Stimulated activated CD8-positive, alpha-beta memory T cell treated with anti-CD3 and anti-CD28 coated beads, Interleukin-7, amount 100 ng/mL, for 24 hours (primary cell): ENCODE data around the gene FOXG1.

Source experiments
- DNase-seq: peaks from one replicate; pipeline ENCODE4 v3.0.0-alpha.2; 2020; ENCODE audit warnings: low read depth

FOXG1 gene

GRCh38 chr14:28761438-28762291, 4.9 kb upstream of the FOXG1 start:
- no peak for DNase-seq

- DNase-seq: no peak
These were observed 4.2 kb upstream of the FOXG1 start for GRCh38 chr14:28762303-28762954.

GRCh38 chr14:28762955-28763326, 3.6 kb upstream of the FOXG1 start:
- DNase-seq: no peak

DNA sequence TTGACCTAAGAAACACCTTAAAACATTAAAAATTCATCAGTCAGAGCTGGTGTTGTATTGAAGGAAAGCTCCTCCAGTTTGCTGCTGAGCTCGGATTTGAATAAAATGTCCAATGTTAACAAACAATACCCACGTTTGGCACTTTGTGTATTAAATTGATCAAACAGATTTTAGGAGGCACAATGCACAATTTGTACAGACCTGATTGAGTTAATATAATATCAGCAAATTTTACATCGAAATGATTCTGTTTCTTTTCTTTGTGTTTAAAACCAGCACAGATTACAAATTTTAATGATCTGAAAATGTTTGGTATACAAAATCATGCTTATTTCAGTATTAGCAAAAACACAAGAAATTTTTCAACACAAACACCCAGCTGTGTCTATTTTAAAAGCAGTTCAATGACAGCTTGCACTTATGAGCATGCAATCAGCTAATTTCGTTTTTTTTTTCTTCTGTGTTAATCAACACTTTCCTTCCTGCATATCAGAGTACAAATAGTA, 2.8 kb upstream of the FOXG1 start:
- DNase-seq: no peak

GRCh38 chr14:28764257-28765160, 2.1 kb upstream of the FOXG1 start:
- no peak for DNase-seq

DNA sequence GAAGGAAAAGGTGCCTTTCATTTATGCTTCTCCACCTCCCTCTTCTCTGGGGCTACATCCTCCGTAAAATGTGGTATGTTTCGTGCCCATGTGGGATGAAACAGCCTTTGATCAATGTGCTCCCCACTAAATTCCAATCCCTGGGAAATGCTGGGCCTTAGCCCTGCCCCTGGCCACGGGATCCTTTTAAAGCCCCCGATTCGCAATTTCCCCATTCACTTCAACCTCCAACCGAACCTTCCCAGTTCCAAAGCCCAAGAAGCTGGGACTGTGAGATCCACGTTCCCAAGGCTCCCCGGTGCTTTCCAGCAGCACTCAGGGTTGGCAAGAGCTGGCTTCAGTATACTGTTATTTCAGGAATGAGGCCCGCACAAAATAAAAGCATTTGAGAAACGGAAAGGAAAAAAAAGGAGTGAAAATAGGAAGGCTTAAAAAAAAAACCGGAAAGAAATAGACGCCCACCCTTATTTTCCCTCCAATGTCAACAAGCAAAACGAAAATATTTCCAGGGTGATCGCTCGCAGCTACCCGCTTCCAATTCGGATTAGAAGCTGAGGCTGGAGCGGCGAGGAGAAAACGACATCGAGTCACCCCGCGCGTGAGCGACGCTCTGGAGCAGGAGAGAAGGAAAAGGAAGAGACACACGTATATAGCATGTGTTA, 1.3 kb upstream of the FOXG1 start:
- DNase-seq: no peak

DNA sequence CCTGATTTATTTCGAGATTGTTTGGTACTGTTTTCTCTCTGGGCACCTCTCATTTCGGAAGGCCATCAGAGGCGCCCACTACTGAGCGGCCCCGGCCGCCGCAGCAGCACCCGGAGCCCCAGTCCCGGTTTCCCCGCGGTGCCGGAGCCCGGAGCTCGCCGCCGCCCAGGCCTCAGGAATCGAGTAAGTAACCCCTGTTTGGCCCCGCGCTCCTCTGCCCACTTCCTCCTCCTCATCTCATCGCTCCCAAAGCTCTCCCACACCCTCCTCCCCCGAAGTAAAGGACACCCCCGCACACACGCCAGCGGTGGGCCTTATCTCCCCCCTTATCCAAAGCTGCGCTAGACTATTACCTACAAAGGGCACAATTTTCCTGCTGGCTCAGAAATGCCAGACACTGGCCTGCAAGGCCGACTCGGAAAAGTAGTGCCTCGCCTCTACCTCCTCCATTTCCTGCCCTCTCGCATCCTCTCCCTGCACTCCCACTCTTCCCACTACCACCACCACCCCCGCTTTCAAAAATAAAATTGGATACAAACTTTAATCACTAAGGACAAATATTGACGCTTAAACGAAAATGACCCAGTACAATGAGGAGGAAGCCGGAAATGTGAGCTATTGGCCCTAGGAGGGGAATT, 637 bp upstream of the FOXG1 start:
- no peak for DNase-seq

DNA sequence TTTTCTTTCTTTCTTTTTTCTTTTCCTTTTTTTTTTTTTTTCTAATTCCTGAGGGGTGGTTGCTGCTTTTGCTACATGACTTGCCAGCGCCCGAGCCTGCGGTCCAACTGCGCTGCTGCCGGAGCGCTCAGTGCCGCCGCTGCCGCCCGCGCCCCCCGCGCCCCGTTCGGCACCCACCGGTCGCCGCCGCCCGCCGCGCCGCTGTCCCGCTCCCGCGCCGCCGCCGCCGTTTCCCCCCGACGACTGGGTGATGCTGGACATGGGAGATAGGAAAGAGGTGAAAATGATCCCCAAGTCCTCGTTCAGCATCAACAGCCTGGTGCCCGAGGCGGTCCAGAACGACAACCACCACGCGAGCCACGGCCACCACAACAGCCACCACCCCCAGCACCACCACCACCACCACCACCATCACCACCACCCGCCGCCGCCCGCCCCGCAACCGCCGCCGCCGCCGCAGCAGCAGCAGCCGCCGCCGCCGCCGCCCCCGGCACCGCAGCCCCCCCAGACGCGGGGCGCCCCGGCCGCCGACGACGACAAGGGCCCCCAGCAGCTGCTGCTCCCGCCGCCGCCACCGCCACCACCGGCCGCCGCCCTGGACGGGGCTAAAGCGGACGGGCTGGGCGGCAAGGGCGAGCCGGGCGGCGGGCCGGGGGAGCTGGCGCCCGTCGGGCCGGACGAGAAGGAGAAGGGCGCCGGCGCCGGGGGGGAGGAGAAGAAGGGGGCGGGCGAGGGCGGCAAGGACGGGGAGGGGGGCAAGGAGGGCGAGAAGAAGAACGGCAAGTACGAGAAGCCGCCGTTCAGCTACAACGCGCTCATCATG, 654 bp downstream of the FOXG1 start:
- DNase-seq: no peak

GRCh38 chr14:28767853-28768741, 1.5 kb downstream of the FOXG1 start:
- DNase-seq: no peak

DNA sequence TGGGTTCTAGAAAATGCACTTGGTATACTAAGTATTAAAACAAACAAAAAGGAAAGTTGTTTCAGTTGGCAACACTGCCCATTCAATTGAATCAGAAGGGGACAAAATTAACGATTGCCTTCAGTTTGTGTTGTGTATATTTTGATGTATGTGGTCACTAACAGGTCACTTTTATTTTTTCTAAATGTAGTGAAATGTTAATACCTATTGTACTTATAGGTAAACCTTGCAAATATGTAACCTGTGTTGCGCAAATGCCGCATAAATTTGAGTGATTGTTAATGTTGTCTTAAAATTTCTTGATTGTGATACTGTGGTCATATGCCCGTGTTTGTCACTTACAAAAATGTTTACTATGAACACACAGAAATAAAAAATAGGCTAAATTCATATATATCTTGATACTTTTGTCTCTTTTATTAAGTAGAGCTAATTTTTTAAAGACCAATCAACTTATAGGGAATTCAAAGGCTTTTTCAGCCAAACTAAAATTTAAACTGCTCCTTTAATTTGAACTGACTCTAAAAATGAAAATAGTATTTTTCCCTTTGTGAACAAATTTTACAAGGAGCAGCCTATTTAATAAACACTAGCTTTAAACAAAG, 2.8 kb downstream of the FOXG1 start:
- no peak for DNase-seq

DNA sequence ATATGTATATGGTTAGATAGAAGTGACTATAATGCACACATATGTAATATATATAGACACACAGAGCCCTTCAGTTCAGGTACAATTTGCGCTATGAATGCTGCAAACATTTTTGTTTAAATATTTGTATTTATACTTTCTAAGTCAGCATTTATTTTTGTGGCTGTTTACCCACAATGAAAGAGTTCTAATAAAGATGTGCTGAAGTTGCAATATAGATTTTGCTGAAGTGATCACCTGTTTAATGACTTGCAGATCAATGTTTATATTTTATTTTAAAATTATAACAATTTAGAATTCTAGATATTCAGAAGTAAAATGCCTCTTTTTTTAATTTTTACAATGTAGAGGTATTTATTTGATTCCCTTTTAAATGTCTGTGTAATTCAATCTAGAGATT, 3.5 kb downstream of the FOXG1 start:
- DNase-seq: no peak

- DNase-seq: no peak
These were observed 4.0 kb downstream of the FOXG1 start for GRCh38 chr14:28770630-28771029.

DNA sequence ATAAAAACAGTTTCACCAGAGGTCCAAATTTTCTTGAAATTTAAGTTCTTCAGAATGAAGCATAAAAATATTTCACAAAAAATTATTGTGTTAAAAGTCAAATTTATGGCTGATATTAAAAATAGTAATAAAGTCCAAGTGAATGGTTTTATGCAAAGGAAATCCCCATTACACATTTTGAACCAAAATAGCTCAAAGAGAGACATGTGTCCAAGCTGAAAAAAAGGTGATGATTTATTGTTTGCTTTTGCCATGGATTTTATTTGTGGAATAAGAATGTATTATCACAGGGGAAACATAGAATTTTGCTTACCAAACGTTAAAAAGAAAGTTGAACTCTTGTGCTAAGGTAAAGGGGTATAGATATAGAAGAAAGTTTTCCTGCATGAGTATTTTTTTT, 4.6 kb downstream of the FOXG1 start:
- DNase-seq: no peak

DNA sequence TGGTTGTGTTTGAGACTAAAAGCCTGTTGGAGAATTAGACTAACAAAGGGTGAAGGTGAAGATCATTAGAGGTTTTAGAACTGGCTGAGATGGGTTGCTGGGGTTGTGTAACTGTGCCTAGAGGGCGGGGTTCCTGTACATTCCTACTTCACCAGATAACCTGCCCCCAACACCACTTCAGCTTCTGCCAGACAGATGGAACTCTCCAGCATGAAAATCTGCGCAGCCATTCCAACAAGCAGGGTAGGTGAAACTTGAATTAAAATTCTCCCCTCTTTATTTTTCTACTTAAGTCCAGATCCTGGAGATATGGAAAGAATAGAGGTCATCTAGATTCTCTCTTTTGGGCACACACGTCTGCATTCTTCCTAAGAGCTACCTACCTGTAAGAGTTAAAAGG, 6.0 kb downstream of the FOXG1 start:
- DNase-seq: no peak

DNA sequence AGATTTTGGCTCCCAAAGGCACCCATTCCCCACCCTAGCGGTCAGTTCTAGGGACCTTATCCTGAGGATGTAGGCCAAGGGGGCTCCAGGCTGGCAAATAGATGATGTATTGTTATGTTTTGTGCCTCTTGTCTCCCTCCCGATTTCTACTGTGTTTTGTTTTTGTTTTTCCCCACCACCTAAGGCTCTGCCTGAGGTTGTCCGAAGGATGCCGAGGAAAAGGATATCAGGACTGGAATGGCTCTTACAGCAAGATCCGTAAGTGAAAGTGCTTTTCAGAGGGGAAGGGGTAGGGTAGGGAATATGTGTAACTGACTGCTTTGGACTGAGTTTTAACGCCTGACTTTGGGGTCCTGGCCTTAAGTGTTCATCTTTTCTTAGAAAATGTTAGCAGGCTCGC, 6.6 kb downstream of the FOXG1 start:
- DNase-seq: no peak

DNA sequence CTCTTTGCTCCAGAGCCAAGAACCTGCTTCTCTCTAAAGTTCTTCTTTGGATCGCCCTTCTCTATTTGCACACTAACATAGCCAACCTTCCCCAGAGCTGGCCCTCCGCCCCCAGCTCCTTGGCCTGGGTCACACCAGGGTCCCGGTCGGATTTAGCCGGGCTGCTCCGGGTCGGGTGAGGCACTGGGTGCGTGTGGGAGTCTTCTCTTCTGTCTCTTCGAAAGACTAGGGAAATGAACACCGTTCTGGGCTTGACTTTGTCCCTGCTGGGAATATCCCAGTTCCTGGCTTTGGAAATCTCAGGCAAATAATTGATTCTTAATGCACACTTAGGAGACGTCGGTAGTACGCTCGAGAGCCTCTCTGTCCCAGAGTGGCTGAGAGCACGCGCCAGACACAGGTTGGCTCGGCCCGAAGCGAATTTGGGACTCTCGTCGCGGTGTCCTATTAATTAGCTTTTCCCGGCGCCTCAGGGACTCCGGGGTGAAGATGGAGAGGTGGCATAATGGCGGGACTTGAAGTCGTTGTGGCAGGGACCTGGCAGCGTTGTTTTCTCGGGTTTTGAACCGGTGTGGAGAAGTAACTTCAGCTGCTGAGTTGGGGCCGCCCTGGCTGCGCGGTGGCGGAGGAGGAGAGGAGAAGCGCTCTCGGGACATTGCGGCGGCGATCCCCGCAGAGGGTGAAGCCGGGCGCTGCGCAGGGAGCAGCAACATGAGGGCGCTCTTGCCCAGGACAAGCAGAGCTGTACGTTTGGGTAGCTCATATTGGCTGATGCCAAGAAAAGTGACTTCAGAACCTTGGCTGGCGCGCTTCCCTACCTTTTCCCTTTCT, 7.5 kb downstream of the FOXG1 start:
- DNase-seq: no peak

DNA sequence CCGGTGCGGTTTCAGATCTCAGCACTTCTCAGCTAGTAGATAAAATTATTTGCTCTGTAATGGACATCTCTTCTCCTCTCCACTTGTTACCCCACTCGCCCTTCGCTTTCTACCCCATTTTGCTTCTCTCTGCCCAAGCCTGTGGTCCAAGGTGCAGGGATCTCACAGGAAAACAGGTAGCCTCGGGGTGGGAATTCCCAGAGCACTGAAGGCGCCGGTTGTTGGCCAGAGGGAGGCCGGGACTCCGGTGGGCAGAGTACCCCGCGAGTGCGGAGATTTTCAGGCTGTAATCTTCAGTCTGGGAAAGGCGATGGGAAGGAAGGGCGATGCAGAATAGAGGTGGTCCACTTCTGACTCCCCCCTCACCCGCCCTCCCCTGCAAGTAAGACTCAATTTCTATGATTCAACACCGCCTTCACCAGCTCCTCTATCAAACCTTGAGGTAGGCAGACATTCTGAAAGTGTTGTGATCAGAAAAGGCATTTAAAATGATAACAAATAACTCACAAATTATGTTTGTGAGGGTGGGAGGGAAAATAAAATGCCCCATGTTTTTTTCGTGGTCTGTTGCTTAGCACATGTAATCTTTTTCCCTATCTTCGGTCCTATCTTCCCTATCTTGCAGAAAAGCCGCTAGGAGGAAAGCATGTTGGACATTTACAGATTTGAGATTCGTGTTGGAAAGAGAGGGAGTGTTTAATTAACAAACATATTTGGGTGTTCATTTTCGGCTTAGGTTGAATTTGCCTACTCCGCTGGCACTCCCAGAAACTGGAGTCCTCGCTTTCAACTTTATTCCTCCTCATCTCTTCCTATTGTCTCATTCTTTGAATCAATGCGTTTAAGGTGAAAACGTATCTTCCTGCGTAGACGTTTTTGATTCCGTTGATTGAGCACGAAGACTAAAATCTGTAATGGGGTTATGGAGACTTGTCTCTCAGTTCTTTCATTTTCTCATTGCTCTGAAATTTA, 8.5 kb downstream of the FOXG1 start:
- no peak for DNase-seq
